GM19239 (cell line): ENCODE data around the gene ARHGAP15.

Experiments
- DNase-seq: peaks from one replicate; pipeline ENCODE4 v3.0.0; 2011; ENCODE audit warnings: low spot score; ENCODE audit not compliant: insufficient read length
- FAIRE-seq: peaks from 2 replicates; lab custom pipeline; 2011; peaks lifted over from hg19 to GRCh38; lab: Jason Lieb, UNC

The ARHGAP15 gene

GRCh38 chr2:143594161-143594560 lies 464.9 kb downstream of the ARHGAP15 start:
- FAIRE-seq (no peak), DNase-seq (no peak)

GRCh38 chr2:143594745-143595144 lies 465.5 kb downstream of the ARHGAP15 start:
- FAIRE-seq (no peak), DNase-seq (no peak)

- DNase-seq: no peak
These were observed 470.9 kb downstream of the ARHGAP15 start for GRCh38 chr2:143600116-143600515.

GRCh38 chr2:143601828-143602227 lies 472.6 kb downstream of the ARHGAP15 start:
- no peak for DNase-seq
- no peak for FAIRE-seq

More at GRCh38 chr2:143600116-143600515, 470.9 kb downstream of the ARHGAP15 start:
- no peak for FAIRE-seq

GRCh38 chr2:143603035-143603655 lies 473.9 kb downstream of the ARHGAP15 start:
- DNase-seq (no peak), FAIRE-seq (no peak)

- no peak for FAIRE-seq
- no peak for DNase-seq
These were observed 474.8 kb downstream of the ARHGAP15 start for GRCh38 chr2:143603846-143604565.

- no peak for FAIRE-seq
These were observed 475.3 kb downstream of the ARHGAP15 start for GRCh38 chr2:143604566-143604959.

GRCh38 chr2:143607231-143608062 lies 478.2 kb downstream of the ARHGAP15 start:
- no peak for DNase-seq
- no peak for FAIRE-seq

More at GRCh38 chr2:143604566-143604959, 475.3 kb downstream of the ARHGAP15 start:
- DNase-seq: no peak

GRCh38 chr2:143608063-143608423 lies 478.8 kb downstream of the ARHGAP15 start:
- DNase-seq (no peak), FAIRE-seq (no peak)

GRCh38 chr2:143608758-143609157 lies 479.5 kb downstream of the ARHGAP15 start:
- FAIRE-seq (no peak), DNase-seq (no peak)

GRCh38 chr2:143611336-143611735 lies 482.1 kb downstream of the ARHGAP15 start:
- DNase-seq (no peak), FAIRE-seq (no peak)

- FAIRE-seq: no peak
- DNase-seq: no peak
These were observed 486.3 kb downstream of the ARHGAP15 start for GRCh38 chr2:143615562-143615961.

GRCh38 chr2:143616452-143616851 lies 487.2 kb downstream of the ARHGAP15 start:
- FAIRE-seq (no peak), DNase-seq (no peak)

GRCh38 chr2:143617803-143618415 lies 488.7 kb downstream of the ARHGAP15 start:
- FAIRE-seq (no peak), DNase-seq (no peak)

- peak; percentile 57 for FAIRE-seq
- DNase-seq: no peak
These were observed 492.9 kb downstream of the ARHGAP15 start for GRCh38 chr2:143622106-143622505.

- FAIRE-seq: no peak
- DNase-seq: no peak
These were observed 494.2 kb downstream of the ARHGAP15 start for GRCh38 chr2:143623231-143623908.

GRCh38 chr2:143623909-143624260 lies 494.7 kb downstream of the ARHGAP15 start:
- DNase-seq (no peak), FAIRE-seq (no peak)

- FAIRE-seq (no peak), DNase-seq (no peak)
These were observed 500.1 kb downstream of the ARHGAP15 start for GRCh38 chr2:143629340-143629739.

- DNase-seq: no peak
These were observed 503.6 kb downstream of the ARHGAP15 start for GRCh38 chr2:143632751-143633374.

GRCh38 chr2:143633419-143633818 lies 504.2 kb downstream of the ARHGAP15 start:
- no peak for FAIRE-seq

More at GRCh38 chr2:143632751-143633374, 503.6 kb downstream of the ARHGAP15 start:
- FAIRE-seq: no peak

More at GRCh38 chr2:143633419-143633818, 504.2 kb downstream of the ARHGAP15 start:
- no peak for DNase-seq
